ENCODE results near the gene CT45A5.
"Not testable (repeated sequence)": the region's sequence is repeated elsewhere in the genome, so short reads cannot be mapped to it uniquely, and the experiment has no call there.

The CT45A5 gene, protein sequence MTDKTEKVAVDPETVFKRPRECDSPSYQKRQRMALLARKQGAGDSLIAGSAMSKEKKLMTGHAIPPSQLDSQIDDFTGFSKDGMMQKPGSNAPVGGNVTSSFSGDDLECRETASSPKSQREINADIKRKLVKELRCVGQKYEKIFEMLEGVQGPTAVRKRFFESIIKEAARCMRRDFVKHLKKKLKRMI

DNA sequence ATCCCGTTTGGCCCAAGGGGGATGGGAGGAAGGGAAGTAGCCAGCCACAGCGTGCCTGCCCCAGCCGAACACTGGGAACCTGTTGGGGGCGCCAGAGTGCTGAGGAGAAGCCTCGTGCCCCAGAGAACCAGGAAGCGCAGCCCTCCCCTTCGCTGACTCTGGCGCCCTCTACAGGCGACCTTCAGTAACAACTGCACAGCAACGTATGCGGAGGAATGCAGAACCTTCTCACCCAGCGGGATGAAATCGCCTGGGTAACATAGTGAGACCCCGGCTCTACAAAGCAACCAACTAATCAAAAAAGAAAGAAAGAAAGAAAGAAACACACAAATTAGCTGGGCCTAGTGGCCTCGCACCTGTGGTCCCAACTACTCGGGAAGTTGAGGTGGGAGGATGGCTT is at the start of gene CT45A5:
Gene CT45A5, minus strand, starts transcription at position 101 of the 400 bp plus-strand sequence. CDS start 3,774 bp downstream, outside the sequence.
- DNase-seq, result not testable (repeated sequence)

GRCh38 chrX:135819912-135820311 is 34.6 kb upstream of the CT45A5 start, which contains the start of gene CT45A2:
Gene CT45A2, minus strand, starts transcription at chrX:135820012. Its CDS starts 3,747 bp downstream, at chrX:135816265.
- not testable (repeated sequence) for DNase-seq

DNA sequence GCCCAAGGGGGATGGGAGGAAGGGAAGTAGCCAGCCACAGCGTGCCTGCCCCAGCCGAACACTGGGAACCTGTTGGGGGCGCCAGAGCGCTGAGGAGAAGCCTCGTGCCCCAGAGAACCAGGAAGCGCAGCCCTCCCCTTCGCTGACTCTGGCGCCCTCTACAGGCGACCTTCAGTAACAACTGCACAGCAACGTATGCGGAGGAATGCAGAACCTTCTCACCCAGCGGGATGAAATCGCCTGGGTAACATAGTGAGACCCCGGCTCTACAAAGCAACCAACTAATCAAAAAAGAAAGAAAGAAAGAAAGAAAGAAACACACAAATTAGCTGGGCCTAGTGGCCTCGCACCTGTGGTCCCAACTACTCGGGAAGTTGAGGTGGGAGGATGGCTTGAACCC is 17.4 kb upstream of the CT45A5 start, which contains the start of gene CT45A6:
Gene CT45A6, minus strand, starts transcription at position 101 of the 400 bp plus-strand sequence. CDS start 3,794 bp downstream, outside the sequence.
- DNase-seq, result not testable (repeated sequence)

DNA sequence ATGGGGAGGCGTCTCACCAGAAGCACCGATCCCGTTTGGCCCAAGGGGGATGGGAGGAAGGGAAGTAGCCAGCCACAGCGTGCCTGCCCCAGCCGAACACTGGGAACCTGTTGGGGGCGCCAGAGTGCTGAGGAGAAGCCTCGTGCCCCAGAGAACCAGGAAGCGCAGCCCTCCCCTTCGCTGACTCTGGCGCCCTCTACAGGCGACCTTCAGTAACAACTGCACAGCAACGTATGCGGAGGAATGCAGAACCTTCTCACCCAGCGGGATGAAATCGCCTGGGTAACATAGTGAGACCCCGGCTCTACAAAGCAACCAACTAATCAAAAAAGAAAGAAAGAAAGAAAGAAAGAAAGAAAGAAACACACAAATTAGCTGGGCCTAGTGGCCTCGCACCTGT is 17.2 kb downstream of the CT45A5 start, which contains the start of gene CT45A3:
Gene CT45A3, minus strand, starts transcription at position 101 of the 400 bp plus-strand sequence. CDS start 3,747 bp downstream, outside the sequence.
- not testable (repeated sequence) for DNase-seq

DNA sequence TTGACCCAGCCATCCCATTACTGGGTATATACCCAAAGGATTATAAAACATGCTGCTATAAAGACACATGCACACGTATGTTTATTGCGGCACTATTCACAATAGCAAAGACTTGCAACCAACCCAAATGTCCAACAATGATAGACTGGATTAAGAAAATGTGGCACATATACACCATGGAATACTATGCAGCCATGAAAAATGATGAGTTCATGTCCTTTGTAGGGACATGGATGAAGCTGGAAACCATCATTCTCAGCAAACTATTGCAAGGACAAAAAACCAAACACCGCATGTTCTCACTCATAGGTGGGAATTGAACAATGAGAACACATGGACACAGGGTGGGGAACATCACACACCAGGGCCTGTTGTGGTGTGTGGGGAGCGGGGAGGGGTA is 40.6 kb downstream of the CT45A5 start:
- DNase-seq, result not testable (repeated sequence)

- no peak for DNase-seq
Measured at GRCh38 chrX:135741192-135741715, 44.0 kb downstream of the CT45A5 start.

DNA sequence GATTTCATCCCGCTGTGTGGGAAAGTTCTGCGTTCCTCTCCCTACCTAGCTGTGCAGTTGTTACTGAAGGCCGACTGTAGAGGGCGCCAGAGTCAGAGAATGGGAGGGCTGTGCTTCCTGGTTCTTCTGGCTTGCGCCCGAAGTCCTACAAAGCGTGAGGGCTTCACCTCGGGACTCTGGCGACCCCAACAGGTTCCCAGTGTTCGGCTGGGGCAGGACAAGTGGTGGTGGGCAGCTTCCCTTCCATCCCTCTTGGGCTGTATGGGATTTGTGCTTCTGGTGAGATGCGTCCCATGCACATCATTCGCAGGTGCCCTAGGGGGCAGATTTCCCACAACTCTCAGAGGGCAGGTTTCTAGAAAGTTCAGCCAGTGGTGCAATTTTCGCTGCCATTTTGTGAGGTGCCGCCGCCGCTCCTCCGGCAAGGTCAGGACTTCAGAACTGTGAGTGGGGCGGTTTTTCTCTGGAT is 44.6 kb downstream of the CT45A5 start:
- no peak for DNase-seq

DNA sequence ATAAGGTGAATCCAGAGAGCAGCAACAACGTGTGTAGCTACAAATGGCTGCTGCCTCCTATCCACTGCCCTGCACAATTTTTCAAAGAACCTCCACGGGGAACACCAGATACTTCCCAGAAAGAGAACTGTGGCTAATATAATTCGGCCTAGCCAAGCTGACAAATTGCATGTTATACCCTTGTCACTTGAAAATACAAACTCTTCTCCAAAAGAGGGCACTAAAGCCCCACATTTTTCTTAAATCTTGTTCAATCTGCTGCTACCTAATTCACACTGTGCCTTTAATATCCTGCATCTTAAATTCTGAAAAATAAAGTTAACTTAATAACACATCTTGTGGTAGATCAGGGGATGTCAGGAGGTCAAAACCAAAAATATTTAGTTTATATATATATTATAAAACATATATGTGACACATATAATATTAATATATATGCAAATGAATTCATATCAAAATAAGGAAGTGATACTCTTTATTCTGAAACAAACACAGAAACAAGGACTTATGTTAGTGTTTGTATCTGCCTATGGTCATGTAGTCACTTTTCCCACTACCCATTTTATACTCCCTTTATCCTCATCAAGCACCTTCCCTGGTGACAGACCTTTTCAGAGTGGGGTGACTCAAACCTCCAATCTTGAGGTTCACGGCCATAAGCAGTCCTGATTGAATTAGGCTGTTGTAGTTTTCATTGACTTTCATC is 47.8 kb downstream of the CT45A5 start:
- DNase-seq, result no peak

DNA sequence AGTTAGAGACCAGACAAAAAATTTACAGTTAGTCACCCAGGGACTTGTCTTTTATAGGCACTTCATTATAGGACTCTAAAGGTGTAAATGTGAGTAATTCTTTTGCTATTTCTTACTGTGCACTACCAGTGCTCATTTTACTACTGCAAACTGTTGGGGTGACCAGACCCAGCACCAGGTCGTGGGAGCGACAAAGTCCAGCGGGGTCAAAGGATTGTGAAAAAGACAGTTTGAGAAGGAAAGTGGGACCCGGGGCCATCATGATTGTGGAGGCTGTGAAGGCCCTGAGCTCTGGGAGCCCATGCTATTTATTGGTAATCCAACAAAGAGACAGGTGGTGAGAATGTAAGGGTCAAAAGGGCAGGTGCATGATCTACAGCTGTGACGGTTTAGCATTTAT is 50.6 kb downstream of the CT45A5 start:
- not testable (repeated sequence) for DNase-seq
